Stimulated activated CD4-positive, alpha-beta T cell treated with anti-CD3 and anti-CD28 coated beads, Interleukin-15, amount 100 ng/mL, for 1 hour (primary cell): ENCODE data around the gene SPACDR.
"Not testable (repeated sequence)": the region's sequence is repeated elsewhere in the genome, so short reads cannot be mapped to it uniquely, and the experiment has no call there.

Source experiments
- DNase-seq, 2 donors: peaks; one replicate each; pipeline ENCODE4 v3.0.0-alpha.2; 2020; ENCODE audit warnings: low read depth in 1 of 2, low spot score in 1 of 2

Gene SPACDR

GRCh38 chr7:100466653-100467605 lies 2.9 kb upstream of the SPACDR start:
- no peak for DNase-seq

DNA sequence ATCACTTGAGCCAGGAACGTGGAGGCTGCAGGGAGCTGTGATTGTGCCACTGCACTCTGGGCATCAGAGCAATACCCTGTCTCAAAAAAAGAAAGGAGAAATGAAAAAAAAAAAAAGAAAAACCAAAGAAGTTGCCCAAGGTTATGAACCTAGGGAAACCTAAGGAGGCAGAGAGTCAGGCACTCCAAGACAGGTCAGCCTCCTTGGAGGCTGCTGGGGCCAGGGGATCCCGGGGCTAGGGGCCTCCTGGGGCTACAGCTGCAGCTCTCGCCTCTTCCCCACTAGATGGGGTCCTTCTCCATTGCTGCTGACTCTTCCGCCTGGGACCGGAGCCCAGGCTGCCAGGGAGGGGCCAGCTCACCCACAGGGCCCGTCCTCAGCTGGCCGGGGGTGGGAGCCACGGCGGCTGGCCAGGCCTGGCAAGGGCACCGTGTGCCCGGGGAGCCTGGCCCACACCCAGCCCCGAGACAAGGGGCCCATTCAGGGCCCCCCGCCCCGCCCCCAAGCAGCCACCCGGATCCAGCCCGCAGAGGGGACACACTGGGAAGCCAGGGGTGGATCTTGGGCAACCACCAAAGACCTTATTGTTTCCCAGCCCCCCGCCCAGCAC lies 1.7 kb upstream of the SPACDR start:
- no peak for DNase-seq

- no peak for DNase-seq
Observed at GRCh38 chr7:100465299-100465698, 1.2 kb upstream of the SPACDR start.

DNA sequence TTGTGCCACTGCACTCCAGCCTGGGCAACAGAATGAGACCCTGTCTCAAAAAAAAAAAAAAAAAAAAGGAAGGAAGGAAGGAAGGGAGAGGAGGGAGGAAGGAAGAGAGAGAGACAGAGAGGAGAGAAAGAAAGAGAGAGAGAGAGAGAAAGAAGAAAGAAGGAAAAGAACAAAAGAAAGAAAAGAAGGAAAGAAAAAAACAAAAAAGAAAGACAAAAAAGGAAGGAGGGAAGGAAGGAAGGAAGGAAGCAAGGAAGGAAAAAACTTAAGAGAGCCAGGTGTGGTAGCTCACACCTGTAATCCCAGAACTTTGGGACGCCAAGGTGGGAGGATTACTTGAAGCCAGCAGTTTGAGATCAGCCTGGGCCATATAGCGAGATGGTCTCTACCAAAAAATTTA lies 731 bp upstream of the SPACDR start:
- no peak for DNase-seq

- DNase-seq = no peak
Observed at GRCh38 chr7:100457033-100457432, 7.0 kb downstream of the SPACDR start.

DNA sequence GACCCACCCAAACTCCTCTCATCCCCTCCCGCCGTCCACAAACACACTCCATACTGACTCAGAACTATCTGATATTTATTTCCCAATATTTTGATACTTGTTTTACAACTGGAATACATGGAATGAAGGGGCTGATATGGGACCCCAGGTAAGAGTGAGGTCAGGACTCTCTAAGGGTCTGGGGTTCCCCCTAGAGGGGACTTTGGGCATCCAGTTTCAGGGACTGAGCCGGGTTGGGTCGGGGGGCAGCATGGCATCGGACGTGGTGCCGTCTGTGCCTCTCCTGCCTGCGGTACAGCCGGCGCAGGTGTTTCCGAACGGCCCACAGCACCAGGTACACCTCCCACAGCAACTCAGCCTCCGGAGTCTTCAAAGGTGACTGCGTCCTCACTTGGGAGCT lies 7.5 kb downstream of the SPACDR start:
- no peak for DNase-seq

DNA sequence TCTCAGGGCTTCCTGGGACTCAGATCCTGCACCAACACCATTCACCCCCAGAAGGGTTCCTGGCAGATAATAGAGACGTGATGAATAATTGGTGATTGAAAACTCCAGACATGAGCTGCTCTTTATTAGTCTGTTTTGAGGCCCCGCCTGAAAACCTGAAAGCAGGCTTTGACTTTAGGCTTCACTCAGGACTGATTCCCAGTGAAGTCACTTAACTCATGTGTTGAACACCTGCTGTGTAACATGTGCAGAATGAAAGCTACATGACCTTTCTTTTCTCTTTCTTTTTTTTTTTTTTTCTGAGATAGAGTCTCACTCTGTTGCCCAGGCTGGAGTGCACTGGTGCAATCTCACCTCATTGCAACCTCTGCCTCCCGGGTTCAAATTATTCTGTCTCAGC lies 8.9 kb downstream of the SPACDR start:
- DNase-seq = no peak

DNA sequence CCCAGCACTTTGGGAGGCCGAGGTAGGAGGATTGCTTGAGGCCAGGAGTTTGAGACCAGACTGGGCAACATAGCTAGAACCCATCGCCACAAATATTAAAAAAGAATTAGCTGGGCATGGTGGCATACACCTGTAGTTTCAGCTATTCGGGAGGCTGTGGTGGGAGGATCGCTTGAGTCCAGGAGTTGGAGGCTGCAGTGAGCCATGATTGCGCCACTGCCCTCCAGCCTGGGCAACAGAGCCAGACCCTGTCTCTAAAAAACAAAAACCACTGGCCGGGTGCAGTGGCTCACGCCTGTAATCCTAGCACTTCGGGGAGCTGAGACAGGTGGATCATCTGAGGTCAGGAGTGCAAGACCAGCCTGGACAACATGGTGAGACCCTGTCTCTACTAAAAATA lies 10.2 kb downstream of the SPACDR start:
- DNase-seq = not testable (repeated sequence)

GRCh38 chr7:100452513-100452912 lies 11.5 kb downstream of the SPACDR start:
- DNase-seq = no peak

DNA sequence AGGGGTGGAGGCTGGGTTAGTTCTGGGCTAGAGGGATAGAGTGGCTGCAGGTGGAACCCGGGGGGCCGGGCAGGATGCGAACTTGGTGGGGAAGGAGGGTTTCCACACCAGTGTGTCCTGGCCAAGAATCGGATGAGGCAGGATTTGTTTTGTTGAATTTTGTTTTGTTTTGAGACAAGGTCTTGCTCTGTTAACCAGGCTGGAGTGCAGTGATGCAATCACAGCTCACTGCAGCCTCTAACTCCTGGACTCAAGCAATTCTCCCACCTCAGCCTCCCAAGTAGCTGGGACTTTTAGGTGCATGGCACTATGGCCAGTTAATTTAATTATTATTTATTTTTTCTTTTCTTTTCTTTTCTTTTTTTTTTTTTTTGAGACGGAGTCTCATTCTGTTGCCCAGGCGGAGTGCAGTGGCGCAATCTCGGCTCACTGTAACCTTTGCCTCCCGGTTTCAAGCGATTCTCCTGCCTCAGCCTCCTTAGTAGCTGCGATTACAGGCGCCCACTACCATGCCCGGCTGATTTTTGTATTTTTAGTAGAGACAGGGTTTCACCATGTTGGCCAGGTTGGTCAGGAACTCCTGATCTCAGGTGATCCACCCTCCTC lies 14.8 kb downstream of the SPACDR start:
- no peak for DNase-seq

GRCh38 chr7:100447363-100447762 lies 16.7 kb downstream of the SPACDR start:
- not testable (repeated sequence) for DNase-seq

DNA sequence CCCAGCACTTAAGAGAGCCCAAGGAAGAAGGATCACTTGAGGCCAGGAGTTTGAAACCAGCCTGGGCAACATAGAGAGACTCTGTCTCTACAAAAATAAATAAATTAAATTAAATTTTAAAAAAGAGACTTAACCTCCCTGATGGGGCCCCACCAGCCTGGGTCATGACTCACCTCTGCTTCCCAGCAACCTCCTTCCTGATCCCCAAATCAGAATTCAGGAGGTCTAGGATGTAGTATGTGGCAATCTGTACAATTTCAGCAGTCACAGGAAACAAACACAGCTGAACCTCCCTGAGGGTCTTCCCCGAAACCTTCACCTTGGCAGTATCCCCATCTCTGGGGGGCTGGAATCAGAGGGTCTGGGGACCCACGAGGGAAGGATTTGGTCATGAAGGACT lies 18.0 kb downstream of the SPACDR start:
- DNase-seq = no peak

DNA sequence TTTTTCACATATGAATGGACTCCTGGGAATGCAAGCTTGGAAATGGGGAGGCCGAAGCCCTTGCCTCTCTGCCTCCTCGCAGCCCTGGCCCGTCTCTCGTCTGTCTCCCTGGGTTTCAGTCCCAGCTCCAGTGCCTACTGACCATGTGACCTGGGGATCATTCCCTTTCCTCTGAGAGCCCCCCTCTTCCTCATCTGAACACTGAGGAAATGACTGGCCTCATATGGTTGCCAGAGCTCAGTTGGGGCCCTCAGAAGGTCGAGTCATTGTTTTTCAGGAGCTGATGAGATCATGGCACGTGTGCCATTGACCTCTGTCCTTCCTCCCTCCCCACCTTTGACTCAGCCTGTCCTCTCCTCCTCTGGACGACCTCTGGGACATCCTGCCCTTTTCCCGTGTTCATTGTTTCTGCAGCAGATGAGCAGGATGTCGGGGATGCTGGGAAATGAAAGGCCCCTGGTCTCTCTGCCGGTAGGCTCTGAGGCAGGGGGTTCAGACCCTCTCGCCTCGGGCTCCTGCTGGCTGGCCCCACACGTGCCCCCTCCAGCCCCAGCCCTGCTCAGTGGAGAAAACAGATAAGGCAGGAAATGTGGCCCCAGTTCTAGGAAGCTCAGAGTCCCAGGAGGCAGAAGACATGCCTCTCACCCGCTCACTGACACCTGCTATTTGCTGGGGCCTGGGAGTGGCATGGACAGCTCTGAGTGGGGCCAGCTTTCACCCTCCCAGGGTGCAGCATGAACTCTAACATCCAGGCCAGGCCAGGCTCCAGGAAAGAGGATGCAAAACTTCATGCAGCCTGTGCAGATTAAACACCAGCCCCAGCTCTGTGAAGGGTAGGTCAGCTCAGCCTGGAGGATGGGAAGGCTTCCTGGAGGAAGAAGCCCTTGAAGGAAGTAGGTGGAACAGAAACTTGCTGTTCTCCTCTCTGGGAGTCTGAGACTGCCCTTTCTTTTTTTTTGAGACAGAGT lies 19.5 kb downstream of the SPACDR start:
- DNase-seq = no peak

- DNase-seq = no peak
Observed at GRCh38 chr7:100443096-100443840, 20.8 kb downstream of the SPACDR start.

GRCh38 chr7:100441641-100442535 lies 22.2 kb downstream of the SPACDR start:
- no peak for DNase-seq

- DNase-seq = not testable (repeated sequence)
Observed at GRCh38 chr7:100439244-100439643, 24.8 kb downstream of the SPACDR start.

DNA sequence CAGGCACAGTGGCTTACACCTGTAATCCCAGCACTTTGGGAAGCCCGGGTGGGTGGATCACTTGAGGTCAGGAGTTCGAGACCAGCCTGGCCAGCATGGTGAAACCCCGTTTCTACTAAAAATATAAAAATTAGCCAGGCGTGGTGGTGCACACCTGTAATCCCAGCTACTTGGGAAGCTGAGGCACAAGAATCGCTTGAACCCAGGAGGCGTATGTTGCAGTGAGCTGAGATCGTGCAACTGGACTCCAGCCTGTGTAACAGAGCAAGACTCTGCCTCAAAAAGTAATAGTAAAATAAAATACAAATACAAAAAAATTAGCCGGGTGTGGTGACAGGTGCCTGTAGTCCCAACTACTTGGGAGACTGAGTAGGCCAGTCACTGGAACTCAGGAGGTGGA lies 25.3 kb downstream of the SPACDR start:
- not testable (repeated sequence) for DNase-seq

DNA sequence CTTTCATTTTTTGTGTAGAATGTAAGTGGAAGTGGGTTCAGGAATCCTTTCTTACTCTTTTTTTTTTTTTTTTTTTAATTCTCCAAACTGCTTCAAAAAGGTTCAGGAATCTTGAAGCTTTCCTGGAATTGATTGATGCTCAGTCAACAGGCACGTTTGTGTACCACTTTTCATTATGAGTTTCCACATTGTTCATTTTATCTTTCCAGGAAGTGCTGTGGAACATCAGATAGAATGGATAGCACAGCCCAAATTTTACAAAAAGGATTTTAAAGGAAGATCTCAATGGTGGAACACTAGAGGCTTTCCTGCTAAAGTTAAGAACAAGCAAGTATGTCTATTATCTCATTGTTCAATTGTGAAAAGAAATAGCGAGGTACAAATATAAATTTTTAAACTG lies 25.9 kb downstream of the SPACDR start:
- DNase-seq = no peak
